GM12878 (cell line): ENCODE results near the gene INHBE.

Source experiments
- BHLHE40 ChIP-seq, 2 experiments: fragments of 450-650 bp in 1 of 2; IDR thresholded peaks; 2 replicates each; pipeline ENCODE4 v1.6.1; 2011 to 2017; ENCODE audit warnings: low read depth in 2 of 2, borderline replicate concordance in 1 of 2, improper control_type of control experiment in 1 of 2, low read length in 1 of 2, mild to moderate bottlenecking in 1 of 2
- CBX5 ChIP-seq: sonication (generic); IDR thresholded peaks from 2 replicates; pipeline ENCODE4 v1.6.1; 2016; ENCODE audit warnings: low read depth, moderate library complexity, mild to moderate bottlenecking, inconsistent platforms
- PML ChIP-seq: IDR thresholded peaks from 2 replicates; pipeline ENCODE4 v1.6.1; 2012; ENCODE audit warnings: low read length, inconsistent platforms
- POLR2A ChIP-seq: IDR thresholded peaks from 2 replicates; pipeline ENCODE4 v1.6.1; 2011; ENCODE audit warnings: low read depth, mild to moderate bottlenecking, low read length
- SIX5 ChIP-seq: IDR thresholded peaks from 2 replicates; pipeline ENCODE4 v1.6.1; 2011; ENCODE audit warnings: mild to moderate bottlenecking, low read depth, low read length, moderate library complexity; ENCODE audit not compliant: severe bottlenecking
- YY1 ChIP-seq: IDR thresholded peaks from 2 replicates; pipeline ENCODE4 v1.6.1; 2011; ENCODE audit warnings: low read depth, mild to moderate bottlenecking, low read length
- TF ChIP-seq, protein P1 (sequence below): IDR thresholded peaks from 2 replicates; pipeline ENCODE4 v1.6.1; 2011; ENCODE audit warnings: borderline replicate concordance, low read depth, mild to moderate bottlenecking, moderate library complexity, mixed read lengths, low read length; ENCODE audit not compliant: insufficient read depth; ENCODE audit errors: extremely low read length
- TF ChIP-seq, protein P2 (sequence below), 3 experiments: IDR thresholded peaks in 2 of 3; conservative IDR thresholded peaks in 1 of 3; 2 replicates each; pipeline ENCODE4 v1.5.1; 2011; ENCODE audit warnings: low read depth in 3 of 3, low read length in 3 of 3, mild to moderate bottlenecking in 3 of 3, control low read depth in 2 of 3, moderate library complexity in 2 of 3, inconsistent platforms in 1 of 3, mixed read lengths in 1 of 3; ENCODE audit not compliant: control insufficient read depth in 2 of 3, insufficient read depth in 1 of 3; ENCODE audit errors: extremely low read depth in 1 of 3

DNA sequence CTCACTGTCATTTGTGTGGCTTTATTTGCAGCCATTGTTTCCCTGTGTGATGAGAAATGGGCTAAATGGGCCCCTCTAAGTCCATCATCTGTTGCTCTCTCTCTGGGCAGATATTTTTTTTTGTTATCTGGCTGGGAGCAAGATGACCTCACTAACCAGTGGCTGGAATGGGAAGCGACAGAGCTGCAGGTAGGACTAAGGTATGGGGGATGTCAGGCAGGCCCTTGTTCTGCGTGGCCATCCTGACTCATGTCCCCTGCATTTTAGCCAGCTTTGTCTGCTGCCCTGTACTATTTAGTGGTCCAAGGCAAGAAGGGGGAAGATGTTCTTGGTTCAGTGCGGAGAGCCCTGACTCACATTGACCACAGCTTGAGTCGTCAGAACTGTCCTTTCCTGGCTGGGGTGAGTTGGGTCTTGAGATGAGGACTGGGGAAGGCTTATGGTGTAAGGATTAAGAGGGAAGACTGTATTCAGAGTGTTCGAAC lies 34.1 kb downstream of the INHBE start:
- TF ChIP-seq, protein P1, sequence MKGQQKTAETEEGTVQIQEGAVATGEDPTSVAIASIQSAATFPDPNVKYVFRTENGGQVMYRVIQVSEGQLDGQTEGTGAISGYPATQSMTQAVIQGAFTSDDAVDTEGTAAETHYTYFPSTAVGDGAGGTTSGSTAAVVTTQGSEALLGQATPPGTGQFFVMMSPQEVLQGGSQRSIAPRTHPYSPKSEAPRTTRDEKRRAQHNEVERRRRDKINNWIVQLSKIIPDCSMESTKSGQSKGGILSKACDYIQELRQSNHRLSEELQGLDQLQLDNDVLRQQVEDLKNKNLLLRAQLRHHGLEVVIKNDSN: no peak
- TF ChIP-seq SIX5 (no peak), CBX5 (no peak), YY1 (no peak), POLR2A (0 out of 2 replicates have a peak, but pooled peaks have one; percentile 6), BHLHE40 (IDR thresholded peaks at IDR 0.05; ENCODE audit: borderline replicate concordance in 1 of 2, low read depth in 2 of 2, low read length in 1 of 2) (no peak), PML (no peak)
- TF ChIP-seq, protein P2, sequence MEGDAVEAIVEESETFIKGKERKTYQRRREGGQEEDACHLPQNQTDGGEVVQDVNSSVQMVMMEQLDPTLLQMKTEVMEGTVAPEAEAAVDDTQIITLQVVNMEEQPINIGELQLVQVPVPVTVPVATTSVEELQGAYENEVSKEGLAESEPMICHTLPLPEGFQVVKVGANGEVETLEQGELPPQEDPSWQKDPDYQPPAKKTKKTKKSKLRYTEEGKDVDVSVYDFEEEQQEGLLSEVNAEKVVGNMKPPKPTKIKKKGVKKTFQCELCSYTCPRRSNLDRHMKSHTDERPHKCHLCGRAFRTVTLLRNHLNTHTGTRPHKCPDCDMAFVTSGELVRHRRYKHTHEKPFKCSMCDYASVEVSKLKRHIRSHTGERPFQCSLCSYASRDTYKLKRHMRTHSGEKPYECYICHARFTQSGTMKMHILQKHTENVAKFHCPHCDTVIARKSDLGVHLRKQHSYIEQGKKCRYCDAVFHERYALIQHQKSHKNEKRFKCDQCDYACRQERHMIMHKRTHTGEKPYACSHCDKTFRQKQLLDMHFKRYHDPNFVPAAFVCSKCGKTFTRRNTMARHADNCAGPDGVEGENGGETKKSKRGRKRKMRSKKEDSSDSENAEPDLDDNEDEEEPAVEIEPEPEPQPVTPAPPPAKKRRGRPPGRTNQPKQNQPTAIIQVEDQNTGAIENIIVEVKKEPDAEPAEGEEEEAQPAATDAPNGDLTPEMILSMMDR (IDR thresholded peaks at IDR 0.05 in 2 of 3, conservative IDR thresholded peaks at IDR 0.05 in 1 of 3; ENCODE audit: control insufficient read depth in 2 of 3, extremely low read depth in 1 of 3, insufficient read depth in 1 of 3, low read depth in 3 of 3, low read length in 3 of 3): no peak
